Fibroblast of lung (primary cell): Measurements from ENCODE around the gene PIP4P1.

ENCODE experiments used
- CTCF ChIP-seq, 2 donors: IDR thresholded peaks in 1 of 2; conservative IDR thresholded peaks in 1 of 2; 1 replicate in 1 of 2; 2 replicates in 1 of 2; pipeline ENCODE4 v1.5.1; 2011 to 2012; ENCODE audit warnings: low read length in 2 of 2, control low read depth in 1 of 2, inconsistent platforms in 1 of 2, low read depth in 1 of 2, mild to moderate bottlenecking in 1 of 2
- EZH2 ChIP-seq: IDR thresholded peaks from 2 replicates; pipeline ENCODE4 v1.5.1; 2012; ENCODE audit warnings: low read length, control low read depth, mild to moderate bottlenecking; ENCODE audit errors: missing control alignments

GRCh38 chr14:20440465-20440864 is 20.8 kb downstream of the PIP4P1 start:
- no peak for TF ChIP-seq CTCF (conservative IDR thresholded peaks at IDR 0.05 in 1 of 2, IDR thresholded peaks at IDR 0.05 in 1 of 2; ENCODE audit: low read depth in 1 of 2, low read length in 2 of 2)
- TF ChIP-seq EZH2 = no peak
